Measurements from ENCODE around the gene MPI. TPM values are rescaled to one million over a fixed set of nuclear protein-coding genes. Genes with fewer than 3 reads are reported as not detected.

The MPI gene
- total and polyA plus RNA-seq, 2 experiments from 2014 or later = 106 to 285 TPM

DNA sequence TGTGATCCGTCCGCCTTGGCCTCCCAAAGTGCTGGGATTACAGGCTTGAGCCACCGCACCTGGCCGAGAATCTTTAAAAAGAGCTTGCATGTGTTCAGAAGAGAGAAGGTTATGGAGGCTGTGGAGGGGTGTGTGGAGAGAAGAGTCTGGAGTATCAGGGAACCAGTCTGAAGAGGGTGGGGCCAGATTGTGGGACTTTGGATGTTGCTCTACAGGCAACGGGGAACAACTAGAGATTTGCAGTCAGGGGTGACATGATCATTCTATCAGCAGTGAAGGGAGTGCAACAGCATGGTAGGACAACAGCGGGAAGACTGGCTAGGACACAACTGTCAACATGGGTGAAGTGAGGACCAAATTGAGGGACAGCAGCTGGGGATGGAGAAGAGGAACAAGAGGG lies 25.5 kb upstream of the MPI start:
- H3K4me3 ChIP-seq = no peak overlapping the region
- peaks cover 11% of the 10 kb centered on the region for H3K4me1 ChIP-seq (ENCODE audit: low read depth)
- TF ChIP-seq CTCF (IDR thresholded peaks at IDR 0.05; ENCODE audit: low read depth, low read length) = no peak
- no peaks in the 10 kb centered on the region for H3K9me3 ChIP-seq (ENCODE audit: low read depth)
- DNase-seq (ENCODE audit: low read depth in 1 of 2, low spot score in 1 of 2) = no peak
- H3K27me3 ChIP-seq = no peaks in the 10 kb centered on the region
- no peak overlapping the region for H3K27ac ChIP-seq
- H3K36me3 ChIP-seq = no peaks in the 10 kb centered on the region

DNA sequence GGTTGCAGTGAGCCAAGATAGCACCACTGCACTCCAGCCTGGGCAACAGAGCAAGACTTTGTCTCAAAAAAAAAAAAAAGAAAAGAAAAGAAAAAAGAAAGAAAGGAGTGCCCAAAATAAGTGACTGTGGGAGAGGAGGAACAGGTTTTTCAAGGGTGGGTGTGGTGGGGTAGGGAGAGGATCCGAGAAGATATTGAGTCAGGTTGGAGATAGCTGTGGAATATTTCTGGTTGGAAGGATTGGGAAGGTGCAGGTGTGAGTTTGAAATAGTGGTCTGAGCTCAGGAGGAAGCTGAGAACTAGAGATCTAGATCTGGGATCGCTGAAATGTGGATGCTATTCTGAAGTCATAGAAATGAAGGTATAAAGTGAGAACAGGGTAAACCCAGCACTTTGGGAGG lies 24.5 kb upstream of the MPI start:
- H3K27me3 ChIP-seq = no peaks in the 10 kb centered on the region
- no peak overlapping the region for H3K4me3 ChIP-seq
- H3K9me3 ChIP-seq (ENCODE audit: low read depth) = no peaks in the 10 kb centered on the region
- DNase-seq (ENCODE audit: low read depth in 1 of 2, low spot score in 1 of 2) = no peak
- H3K27ac ChIP-seq = no peak overlapping the region
- no peak for TF ChIP-seq CTCF (IDR thresholded peaks at IDR 0.05; ENCODE audit: low read depth, low read length)
- H3K36me3 ChIP-seq = no peaks in the 10 kb centered on the region
- H3K4me1 ChIP-seq (ENCODE audit: low read depth) = peaks cover 21% of the 10 kb centered on the region

- peak in 1 of 2 donors; percentile 42 for DNase-seq (ENCODE audit: low read depth in 1 of 2, low spot score in 1 of 2)
- H3K4me3 ChIP-seq = no peak overlapping the region
- H3K27me3 ChIP-seq = no peaks in the 10 kb centered on the region
- H3K36me3 ChIP-seq = no peaks in the 10 kb centered on the region
- no peak overlapping the region for H3K27ac ChIP-seq
- no peak for TF ChIP-seq CTCF (IDR thresholded peaks at IDR 0.05; ENCODE audit: low read depth, low read length)
- peaks cover 28% of the 10 kb centered on the region for H3K4me1 ChIP-seq (ENCODE audit: low read depth)
- no peaks in the 10 kb centered on the region for H3K9me3 ChIP-seq (ENCODE audit: low read depth)
Observed at GRCh38 chr15:74866090-74866489, 23.8 kb upstream of the MPI start.

DNA sequence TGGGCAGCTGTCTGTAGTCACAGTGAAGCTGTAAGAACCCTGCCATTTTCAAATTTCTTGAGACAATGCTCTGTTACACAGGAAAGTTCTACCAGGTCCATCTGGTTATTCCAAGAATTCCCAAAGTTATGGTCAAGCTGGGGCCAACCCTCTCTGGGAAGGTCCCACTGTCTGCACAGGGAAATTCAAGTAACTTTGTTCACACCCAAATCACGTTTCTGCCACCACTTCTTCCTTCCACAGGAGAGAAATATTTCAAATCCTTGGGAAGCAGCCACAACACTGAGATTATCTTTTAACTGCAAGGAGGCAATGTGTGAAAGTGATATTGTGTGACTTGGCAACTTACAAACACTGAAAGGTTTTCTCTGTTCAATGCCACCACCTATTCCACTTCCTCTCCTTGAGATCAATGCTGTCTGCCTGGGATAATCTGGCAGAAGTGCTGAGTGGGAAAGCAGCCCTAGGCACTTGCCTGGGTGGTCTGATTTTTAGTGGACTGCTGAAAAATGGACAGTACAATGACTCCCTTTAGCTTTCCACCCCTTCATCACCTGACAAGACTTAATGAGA lies 22.3 kb upstream of the MPI start:
- Histone ChIP-seq H3K27me3 (no peaks in the 10 kb centered on the region), H3K4me3 (no peak overlapping the region), H3K9me3 (ENCODE audit: low read depth) (no peaks in the 10 kb centered on the region), H3K36me3 (no peaks in the 10 kb centered on the region), H3K27ac (peak overlapping the region; percentile 32), H3K4me1 (ENCODE audit: low read depth) (peaks cover 28% of the 10 kb centered on the region)
- no peak for TF ChIP-seq CTCF (IDR thresholded peaks at IDR 0.05; ENCODE audit: low read depth, low read length)
- no peak for DNase-seq (ENCODE audit: low read depth in 1 of 2, low spot score in 1 of 2)

- Histone ChIP-seq H3K27ac (no peak overlapping the region), H3K4me3 (no peak overlapping the region), H3K4me1 (ENCODE audit: low read depth) (peaks cover 28% of the 10 kb centered on the region), H3K9me3 (ENCODE audit: low read depth) (no peaks in the 10 kb centered on the region), H3K36me3 (no peaks in the 10 kb centered on the region), H3K27me3 (no peaks in the 10 kb centered on the region)
- no peak for TF ChIP-seq CTCF (IDR thresholded peaks at IDR 0.05; ENCODE audit: low read depth, low read length)
- DNase-seq (ENCODE audit: low read depth in 1 of 2, low spot score in 1 of 2) = no peak
Observed at GRCh38 chr15:74868059-74868458, 21.8 kb upstream of the MPI start.

- Histone ChIP-seq H3K27ac (peak overlapping the region; percentile 96), H3K4me1 (ENCODE audit: low read depth) (peaks cover 32% of the 10 kb centered on the region), H3K9me3 (ENCODE audit: low read depth) (no peaks in the 10 kb centered on the region), H3K36me3 (no peaks in the 10 kb centered on the region), H3K27me3 (no peaks in the 10 kb centered on the region), H3K4me3 (no peak overlapping the region)
- DNase-seq (ENCODE audit: low read depth in 1 of 2, low spot score in 1 of 2) = peak in 1 of 2 donors; percentile 73
- no peak for TF ChIP-seq CTCF (IDR thresholded peaks at IDR 0.05; ENCODE audit: low read depth, low read length)
Observed at GRCh38 chr15:74869372-74869725, 20.5 kb upstream of the MPI start.
